GM21825 (cell line): ENCODE measurements around the gene DSTYK.
"Not testable (repeated sequence)": the region's sequence is repeated elsewhere in the genome, so short reads cannot be mapped to it uniquely, and the experiment has no call there.

Source experiments
- ATAC-seq: cut with Tn5 transposase; IDR thresholded peaks from one replicate; pipeline ENCODE4 v1.9.1; 2021; ENCODE audit warnings: mild to moderate bottlenecking, moderate library complexity; ENCODE audit not compliant: unreplicated experiment

Gene DSTYK

DNA sequence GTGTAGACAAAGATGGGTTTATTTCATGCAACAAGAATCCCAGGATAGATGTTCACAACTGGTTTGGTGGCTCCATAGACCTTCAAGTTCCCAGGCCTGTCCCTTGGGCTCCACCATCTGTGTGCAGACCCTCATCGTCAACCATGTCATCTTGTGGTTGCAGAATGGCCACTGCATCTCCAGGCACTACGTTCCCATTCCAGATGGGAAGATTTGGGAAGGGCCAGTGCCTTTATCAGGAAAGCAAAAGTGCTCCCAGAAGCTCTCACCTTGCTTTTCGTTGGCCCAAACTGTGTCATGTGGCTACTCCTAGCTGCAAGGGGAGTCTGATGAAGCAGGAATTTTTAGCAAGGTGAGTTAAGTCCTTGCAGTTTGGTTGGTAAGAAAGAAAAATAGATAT is 29.1 kb upstream of the DSTYK start:
- no peak for ATAC-seq

DNA sequence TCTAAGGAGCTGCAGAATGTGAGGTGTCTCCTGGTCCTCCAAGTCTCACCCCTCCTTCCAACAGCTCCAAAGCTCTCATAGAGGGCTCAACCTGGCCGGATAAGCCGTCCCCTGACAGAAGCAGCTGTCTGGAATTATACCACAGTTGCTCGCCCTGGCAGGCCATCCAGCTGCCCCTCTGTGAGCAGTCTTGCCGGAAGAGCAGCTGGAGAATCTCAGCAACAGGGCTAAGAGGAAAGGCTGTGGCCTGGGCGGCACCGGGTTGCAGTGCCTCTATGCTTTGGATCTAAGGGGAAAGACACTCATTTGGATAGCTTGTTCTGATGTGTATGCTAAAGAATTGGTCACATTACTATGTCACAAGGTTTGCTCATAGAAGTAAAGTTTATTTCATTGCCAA is 28.6 kb upstream of the DSTYK start:
- no peak for ATAC-seq

DNA sequence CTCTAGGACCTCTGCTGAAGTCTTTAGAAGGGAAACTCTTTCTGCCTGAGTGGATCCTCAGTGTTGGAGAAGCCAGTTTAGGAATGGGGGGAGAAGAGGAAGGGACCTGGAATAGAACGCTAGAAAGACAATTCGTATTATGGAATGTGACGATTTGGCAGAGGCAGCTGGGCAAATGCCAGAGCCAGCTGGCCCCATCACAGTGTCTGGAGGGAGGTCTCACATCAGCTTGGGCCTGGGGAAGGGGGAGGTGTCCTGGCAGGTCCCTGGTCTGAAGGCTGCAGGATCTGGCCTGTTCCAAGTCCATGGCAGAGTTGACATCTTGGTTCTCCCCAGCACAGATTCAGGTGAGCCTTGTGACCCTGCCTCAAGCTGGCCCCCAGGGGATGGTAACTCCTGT is 27.6 kb upstream of the DSTYK start:
- ATAC-seq, result no peak

DNA sequence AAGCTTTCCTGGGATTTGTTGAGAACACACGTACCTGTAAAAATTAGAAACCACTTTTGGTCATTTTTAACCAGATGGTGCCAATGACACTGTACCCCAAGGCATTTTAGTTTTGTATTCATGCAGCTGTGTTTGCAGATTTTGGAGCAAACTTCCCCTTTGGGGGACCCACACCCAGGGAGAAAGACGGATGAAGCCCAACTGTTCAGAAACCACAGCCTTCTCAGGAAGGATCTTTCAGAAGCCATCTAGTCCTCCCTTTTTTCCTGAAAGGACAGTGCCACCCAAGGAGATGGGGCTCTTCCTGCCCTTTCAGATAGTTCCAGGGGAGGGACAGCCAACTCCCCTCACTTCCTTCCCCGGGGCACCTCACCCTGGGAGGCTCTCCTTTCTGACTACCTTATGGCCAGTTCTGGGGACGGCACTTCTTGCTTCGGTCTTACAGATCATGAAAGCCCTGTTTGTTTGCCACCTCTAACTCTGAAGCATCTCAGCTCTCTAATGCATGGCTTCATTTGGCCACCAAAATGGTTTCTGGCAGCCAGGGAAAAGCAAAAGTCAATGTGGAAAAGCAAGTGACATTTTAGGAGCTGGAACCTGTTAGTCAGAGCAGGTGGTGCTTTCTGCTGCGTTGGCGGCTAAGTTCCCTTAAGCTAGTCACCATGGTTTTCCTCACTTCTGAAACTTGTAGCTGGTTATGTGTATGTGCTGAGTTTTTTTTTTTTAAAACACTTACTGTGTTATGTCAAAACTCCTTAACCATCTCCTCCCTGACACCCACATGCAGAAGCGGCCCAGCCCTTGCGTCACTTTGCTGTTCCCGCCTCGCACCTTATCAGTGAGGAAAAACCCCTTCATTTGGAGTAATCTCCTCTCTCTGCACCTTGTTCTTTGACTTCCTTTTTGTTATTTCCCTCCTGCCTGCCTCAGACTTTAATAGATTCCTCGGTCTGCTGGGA is 26.3 kb upstream of the DSTYK start:
- ATAC-seq, result no peak

DNA sequence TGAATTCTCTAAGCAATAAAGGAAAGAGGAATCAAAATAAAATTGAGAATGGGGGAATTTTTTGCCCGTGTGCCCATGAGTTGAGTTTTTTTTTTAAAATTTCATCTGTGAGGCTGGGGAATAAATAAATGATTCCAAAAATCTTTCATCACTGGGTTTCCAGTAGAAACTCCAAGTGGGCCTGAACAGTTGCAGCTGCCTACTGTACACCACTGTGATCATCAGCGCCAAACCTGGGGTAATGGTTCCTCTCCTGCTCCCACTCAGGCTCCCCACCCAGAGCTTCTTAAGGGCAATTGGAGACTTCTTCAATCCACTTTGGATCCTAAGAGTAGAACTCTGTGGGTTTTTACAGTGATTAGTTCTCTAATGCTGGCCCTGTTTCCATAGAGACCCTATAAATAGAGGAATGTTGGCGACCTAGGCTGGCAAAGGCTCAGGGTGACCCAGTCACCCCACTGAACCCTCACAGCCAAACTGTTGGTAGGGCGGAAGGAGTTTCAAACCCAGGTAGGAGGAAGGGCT is 25.5 kb upstream of the DSTYK start:
- ATAC-seq, result no peak

DNA sequence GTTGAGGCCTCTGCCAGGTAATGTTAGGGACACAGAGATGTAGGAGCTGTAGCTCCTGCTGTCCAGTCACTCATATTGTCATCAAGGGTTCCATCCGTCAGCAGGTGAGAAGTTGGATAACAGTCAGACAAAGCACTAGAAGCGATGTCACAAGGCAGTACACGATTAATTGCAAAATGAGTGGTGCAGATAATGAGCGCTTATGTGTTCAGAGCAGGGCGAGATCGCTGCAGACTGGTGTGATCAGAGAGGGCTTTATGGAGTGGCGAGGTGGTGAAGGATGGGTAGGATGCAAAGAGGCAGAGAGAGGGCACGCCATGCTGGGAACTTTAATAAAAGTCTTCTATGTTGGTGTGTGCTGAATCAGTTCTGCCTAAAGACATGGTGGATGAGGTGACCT is 25.0 kb upstream of the DSTYK start:
- ATAC-seq, result no peak

DNA sequence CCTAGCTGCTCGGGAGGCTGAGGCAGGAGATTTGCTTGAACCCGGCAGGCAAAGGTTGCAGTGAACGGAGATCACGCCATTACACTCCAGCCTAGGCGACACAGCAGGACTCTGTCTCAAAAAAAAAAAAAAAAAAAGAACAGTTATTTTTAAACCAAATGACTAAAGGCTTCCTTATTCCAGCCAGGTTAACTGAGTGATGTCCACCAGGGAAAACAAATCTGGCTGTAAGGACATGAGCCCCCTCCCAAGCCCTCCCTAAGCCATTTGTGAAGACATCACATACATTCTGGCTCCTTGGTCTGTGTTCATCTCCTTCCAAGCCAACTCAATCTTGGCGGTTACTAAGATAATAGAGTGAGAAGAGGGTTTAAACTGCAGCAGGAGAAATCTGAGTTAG is 24.4 kb upstream of the DSTYK start:
- ATAC-seq, result no peak

DNA sequence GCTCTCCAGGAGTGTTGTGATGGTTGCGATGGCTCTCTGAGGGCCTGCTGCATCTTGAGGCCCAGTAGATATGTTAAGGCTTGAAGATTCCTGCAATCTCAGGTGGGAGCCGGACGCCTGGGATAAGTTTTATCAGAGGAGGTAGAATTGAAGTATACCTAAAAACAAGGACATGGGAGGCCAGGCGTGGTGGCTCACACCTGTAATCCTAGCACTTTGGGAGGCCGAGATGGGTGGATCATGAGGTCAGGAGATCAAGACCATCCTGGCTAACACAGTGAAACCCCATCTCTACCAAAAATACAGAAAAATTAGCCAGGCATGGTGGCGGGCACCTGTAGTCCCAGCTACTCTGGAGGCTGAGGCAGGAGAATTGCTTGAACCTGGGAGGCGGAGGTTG is 22.5 kb upstream of the DSTYK start:
- ATAC-seq, result not testable (repeated sequence)

DNA sequence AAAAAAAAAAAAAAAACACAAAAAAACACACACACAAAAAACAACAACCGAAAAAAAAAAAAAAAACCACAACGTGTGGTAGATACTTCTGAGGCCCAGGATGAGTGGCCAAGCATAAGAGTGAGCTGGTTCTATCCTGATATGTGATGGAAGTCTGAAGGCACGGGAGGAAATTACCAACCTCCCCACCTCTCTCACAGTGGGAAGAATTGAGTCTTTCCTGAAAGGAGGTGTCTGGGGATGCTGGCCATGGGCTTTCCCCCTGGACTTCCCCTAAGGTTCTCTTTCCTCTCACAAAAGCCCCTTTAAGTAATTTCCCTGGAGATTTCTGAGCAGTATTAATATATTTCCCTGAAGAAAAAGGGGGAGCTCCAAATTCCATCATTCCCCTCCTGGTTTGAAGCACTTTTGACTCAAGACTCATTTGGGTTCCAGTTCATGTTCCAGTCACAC is 21.5 kb upstream of the DSTYK start:
- ATAC-seq, result no peak

DNA sequence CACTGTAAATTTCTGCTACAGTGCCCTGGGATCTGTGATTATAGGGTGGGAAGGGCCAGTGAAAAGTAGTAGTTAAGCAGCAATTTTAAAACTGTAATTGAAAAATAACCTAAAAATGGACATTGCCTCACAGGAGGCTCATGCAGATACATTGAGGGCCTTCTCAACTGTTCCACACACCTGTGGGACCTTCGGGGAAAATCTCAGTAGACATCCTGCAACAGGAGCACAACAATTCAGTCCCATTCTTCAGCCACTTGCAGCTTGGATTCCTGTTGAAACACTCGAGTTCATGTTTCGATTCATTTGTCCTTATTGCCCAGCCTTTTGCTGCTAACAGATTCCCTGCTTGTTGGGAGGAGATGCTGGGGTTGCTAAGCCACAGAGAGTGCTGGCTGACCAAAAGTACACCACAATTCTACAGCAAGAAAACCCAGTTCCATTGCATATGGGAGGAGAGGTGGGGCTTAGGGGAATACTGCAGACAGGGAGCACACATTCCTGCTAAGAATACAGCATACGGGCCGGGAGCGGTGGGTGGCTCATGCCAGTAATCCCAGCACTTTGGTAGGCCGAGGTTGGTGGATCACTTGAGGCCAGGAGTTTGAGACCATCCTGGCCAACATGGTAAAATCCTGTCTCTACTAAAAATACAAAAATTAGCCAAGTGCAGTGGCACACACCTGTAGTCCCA is 20.8 kb upstream of the DSTYK start:
- ATAC-seq, result no peak

DNA sequence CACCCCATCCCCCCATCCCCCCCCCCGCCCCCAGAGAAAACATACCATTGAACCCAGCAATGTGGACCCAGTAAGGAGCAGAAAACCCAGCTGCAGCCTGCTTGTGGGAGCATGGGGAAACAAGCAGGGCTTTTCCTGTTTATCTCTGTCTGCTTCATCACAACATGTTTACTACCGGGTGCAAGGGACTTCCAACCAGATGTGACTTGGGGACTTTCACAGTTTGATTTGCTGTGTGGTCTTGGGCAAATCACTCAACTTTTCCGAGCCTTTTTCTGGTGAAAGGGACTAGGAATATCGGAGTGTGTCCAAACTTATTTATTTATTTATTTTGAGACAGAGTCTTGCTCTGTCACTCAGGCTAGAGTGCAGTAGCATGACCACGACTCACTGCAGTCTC is 19.5 kb upstream of the DSTYK start:
- ATAC-seq, result no peak

DNA sequence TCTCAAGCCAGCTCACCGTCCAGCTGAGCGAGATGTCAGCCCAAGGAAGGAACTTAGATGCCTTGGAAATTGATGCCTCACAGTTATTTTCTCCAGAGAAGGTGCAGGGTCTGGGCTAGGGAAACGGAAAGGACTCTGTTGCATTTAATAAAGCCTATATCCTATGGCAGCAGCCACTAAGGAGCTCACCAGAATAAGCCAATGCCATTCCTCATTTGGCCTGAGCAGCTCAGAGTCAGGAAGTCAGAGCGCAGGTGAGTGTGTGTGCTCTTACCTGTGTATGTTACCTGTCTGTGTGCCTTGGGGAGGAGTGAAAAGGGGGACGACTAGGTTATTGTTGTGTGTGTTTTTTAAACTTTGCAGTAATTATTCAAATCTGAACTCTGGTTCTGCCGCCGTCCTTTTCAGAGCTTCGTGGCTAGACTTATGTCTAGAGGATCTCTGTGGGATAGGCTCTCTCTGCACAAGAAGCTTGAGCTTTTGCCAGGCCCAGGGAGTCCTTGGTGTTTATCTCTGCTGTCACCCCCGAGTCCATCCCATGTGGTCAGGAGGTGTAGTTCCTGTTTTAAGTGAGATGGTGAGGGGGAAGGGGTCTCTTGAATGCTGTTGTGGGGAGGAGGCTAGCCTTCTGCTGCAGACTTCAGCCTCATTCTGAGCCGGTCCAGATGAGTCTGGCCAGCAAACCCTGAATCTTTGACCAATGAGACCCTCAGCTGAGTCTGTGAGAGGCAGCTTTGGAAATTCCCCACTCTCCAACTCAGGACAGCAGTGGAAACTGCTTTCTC is 18.6 kb upstream of the DSTYK start:
- ATAC-seq, result no peak

DNA sequence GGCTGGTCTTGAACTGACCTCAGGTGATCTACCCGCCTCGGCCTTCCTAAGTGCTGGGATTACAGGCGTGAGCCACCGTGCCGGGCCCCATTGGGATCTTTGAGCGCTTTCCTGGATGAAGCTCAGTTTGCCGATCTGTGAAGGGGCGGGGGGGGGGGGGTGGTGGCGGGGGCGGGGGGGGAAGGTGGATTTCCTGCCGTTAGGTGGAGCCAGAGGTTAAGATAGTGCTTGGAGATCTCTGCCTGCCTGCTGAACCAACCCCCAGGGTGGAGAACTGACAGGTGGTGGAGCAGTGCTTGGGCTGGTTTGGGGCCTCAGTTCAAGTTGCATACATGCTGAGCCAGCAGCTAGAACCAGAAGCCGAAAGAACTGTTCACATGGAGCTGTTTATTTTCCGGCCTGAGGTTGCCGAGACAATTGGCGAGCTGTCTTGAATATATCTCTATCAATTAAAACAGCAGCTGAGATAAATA is 17.9 kb upstream of the DSTYK start:
- no peak for ATAC-seq

DNA sequence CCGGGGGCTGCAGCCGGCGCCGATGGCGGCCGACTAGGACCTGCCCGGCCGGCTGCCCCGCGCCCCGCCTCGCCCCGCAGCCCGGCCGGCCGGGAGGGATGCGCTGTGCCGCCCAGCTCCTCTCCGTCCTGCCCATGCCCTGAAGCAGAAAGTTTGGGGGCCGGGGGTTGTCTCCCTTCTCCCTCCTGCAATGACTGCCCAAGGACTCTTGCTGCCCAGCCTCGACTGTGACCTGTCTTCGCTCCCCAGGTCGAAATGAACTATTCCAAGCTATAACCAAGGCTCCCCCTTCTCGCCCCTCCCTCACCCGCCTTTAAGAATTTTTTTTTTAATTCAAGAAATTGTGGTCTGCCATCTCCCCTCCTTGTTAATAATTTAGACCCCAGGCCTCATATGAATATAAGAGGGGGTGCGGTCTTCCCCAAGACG is 16.6 kb upstream of the DSTYK start:
- ATAC-seq, result peak; percentile 24

DNA sequence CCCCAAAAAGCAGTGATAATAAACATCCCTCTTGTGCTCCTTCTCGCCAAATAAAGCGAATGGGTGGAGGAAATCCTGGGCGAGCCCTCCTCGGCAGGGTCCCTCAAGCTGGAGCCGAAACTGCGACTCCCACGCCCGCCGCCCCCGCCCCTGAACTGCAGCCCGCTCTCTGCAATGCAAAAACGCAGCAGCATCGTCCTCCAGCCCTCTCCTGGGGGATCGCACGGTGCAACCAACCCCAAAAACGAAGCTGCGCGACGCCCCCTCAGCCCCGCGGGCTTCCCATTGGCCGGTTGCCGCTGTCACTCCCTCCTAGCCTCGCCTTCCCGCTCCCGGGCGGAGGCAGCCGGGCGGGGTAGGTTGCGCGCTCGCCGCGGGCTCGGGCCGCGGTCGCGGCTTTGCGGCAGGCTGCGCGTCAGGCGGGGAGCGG is 16.1 kb upstream of the DSTYK start, which contains the start of gene TMCC2:
Gene TMCC2 (plus strand): TSS at position 363 of the 430 bp plus-strand sequence. CDS start 619 bp downstream, outside the sequence.
- peak; percentile 65 for ATAC-seq

DNA sequence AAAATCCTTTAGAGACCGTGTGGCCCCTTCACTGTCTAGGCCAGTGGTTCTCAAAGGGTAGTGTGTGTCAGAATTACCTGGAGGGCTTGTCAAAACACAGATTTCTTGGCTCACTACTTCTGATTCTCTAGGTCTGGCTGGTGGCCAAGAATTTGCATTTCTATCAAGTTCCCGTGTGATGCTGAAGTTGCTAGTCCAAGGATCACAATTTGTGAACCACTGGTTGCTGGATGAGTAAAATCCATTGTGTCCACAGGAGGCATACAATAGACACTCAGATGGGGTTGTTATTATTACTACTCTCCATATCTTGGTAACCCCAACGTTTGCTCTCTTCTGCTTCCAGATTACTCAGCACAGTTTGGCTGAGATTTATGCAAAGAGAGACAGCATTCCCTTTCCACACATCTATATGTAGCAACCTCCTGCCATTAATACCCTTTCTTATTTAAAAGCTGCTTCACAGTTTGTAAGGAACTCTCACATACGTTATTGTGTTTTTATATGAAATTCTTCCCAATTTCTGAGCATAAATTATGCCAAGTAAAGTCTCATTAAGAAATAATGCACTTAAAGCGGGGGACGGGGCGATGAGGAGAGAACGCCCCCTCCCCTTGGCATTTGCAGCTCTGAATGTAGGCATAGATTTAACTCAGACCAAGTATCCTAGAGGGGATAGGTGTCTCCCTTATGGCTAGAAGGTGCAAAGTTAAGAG is 15.5 kb upstream of the DSTYK start:
- ATAC-seq, result no peak

DNA sequence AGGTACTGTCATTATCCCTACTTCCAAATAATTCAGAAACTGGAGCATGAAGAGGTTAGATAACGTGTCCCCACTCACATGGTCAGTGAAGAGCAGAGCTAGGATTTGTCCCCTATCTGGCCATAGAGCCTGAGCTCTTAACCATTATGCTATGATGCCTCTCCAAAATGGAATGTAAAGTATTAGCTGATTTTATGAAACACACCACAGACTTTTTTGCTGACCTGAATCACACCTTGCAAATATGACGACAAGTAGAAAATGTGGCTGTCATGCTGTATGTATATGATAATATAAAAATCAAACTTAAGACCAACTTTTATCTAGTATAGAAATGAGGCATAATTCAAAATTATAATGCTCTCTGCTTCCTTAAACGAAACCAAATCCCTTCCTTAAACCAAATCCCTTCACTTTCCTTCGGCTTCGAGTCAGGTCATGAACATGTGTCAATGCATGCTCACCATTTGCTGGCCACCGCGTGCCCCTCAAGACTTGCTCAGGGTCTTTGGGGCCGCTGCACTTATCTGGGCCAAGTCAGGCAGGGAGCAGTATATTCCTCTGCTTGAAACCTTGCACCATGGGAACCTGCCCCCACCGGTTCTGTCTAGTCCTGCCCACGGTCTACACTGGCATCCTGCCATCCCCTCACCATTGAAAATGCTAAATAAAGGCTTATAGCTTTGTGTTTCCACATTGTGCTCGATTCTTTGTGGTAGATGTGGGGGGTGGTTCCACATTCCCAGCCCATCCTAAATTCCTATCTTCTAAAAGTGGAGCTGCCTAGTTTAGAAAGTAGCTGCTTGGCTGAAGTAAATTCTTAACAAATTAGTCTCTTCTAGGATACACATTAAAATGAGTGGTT is 14.6 kb upstream of the DSTYK start:
- ATAC-seq, result no peak

DNA sequence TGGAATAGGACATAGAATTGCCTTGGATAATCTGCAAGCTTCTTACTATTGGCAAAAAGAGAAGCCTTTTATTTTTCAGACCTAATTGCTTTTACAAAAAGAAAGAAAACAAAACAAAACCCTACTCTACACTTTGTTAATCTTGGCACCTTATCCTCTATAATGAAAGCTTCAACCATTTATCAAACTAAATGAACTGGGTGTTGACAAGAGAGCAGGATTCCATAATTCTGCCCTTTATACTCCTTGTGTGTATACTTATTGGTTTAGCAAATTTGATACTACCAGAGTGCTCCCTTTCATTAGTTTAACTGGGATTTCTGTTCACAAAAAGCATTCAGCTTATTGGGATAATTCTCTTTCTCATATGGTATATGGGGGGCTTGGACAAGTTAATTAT is 13.2 kb upstream of the DSTYK start:
- no peak for ATAC-seq

DNA sequence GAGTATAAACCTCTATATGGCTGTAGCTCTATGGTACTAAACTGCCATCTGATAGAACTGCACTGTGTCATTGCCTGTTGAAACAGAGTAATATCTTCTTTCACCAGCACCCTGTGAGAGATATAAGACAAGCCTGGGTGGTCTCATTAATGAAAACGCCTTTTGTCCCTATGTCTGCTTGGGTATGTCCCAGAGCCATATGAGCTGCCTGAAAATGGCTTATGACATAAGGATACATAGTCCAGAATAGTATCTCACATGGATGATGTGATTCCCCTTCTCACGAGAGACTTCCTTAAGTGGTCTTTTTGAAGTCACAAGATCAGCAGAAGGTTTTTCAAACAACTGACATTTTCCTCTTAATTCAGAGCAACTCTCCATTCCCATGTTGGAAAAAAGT is 8.9 kb upstream of the DSTYK start:
- ATAC-seq, result no peak
